CD14-positive monocyte (primary cell): ENCODE results near the gene MGAT5. TPM values are rescaled to one million over a fixed set of nuclear protein-coding genes. Genes with fewer than 3 reads are reported as not detected.

Experiments used
- DNase-seq, 3 donors: peaks; one replicate each; pipeline ENCODE4 v3.0.0-alpha.2; 2011 to 2022
- H2AFZ ChIP-seq: 2 replicates; pipeline ENCODE4 v1.6.0; 2012; ENCODE audit warnings: mild to moderate bottlenecking, low read depth, low read length, inconsistent platforms; ENCODE audit not compliant: insufficient read depth, poor library complexity, severe bottlenecking
- H3K27ac ChIP-seq, 2 donors: 1 replicate in 1 of 2; 2 replicates in 1 of 2; pipeline ENCODE4 v1.5.1; 2012 to 2013; ENCODE audit warnings: low read length in 2 of 2, control low read depth in 1 of 2, inconsistent platforms in 1 of 2, low read depth in 1 of 2, mild to moderate bottlenecking in 1 of 2
- H3K27me3 ChIP-seq, 2 donors: one replicate each; pipeline versions ENCODE4 v1.6.0 to v1.6.1; 2011 to 2013; ENCODE audit warnings: low read length in 2 of 2; ENCODE audit not compliant: control insufficient read depth in 2 of 2, insufficient read depth in 2 of 2
- H3K36me3 ChIP-seq, 2 donors: replicated peaks in 1 of 2; 1 replicate in 1 of 2; 2 replicates in 1 of 2; pipeline versions ENCODE4 v1.5.1 to v1.6.1; 2012 to 2013; ENCODE audit warnings: low read length in 2 of 2, control low read depth in 1 of 2, inconsistent platforms in 1 of 2, mild to moderate bottlenecking in 1 of 2; ENCODE audit not compliant: insufficient read depth in 2 of 2, control insufficient read depth in 1 of 2
- H3K4me1 ChIP-seq, 2 donors: 1 replicate in 1 of 2; 2 replicates in 1 of 2; pipeline versions ENCODE4 v1.5.1 to v1.6.1; 2012 to 2013; ENCODE audit warnings: low read length in 2 of 2, control low read depth in 1 of 2, inconsistent platforms in 1 of 2, mild to moderate bottlenecking in 1 of 2, moderate library complexity in 1 of 2; ENCODE audit not compliant: insufficient read depth in 2 of 2, control insufficient read depth in 1 of 2
- H3K4me2 ChIP-seq: replicated peaks from 2 replicates; pipeline ENCODE3; 2012; ENCODE audit warnings: low read length, moderate library complexity, mild to moderate bottlenecking; ENCODE audit not compliant: poor library complexity, severe bottlenecking; ENCODE audit errors: extremely low read depth
- H3K4me3 ChIP-seq, 3 experiments: fragments of 200-600 bp in 1 of 3; sonication (generic) in 1 of 3; replicated peaks in 1 of 3; 1 replicate in 2 of 3; 2 replicates in 1 of 3; pipeline ENCODE4 v1.5.1; 2011 to 2013; ENCODE audit warnings: low read length in 3 of 3, mild to moderate bottlenecking in 3 of 3, control low read depth in 2 of 3, low read depth in 2 of 3, inconsistent platforms in 1 of 3, moderate library complexity in 1 of 3
- H3K79me2 ChIP-seq: 2 replicates; pipeline ENCODE4 v1.6.0; 2012; ENCODE audit warnings: mild to moderate bottlenecking, control low read depth, inconsistent platforms, low read length, moderate library complexity; ENCODE audit not compliant: insufficient read depth
- H3K9ac ChIP-seq: 2 replicates; pipeline ENCODE4 v1.6.0; 2017; ENCODE audit warnings: low read length, mild to moderate bottlenecking; ENCODE audit not compliant: insufficient read depth, poor library complexity, severe bottlenecking
- H3K9me3 ChIP-seq, 2 donors: replicated peaks in 1 of 2; 1 replicate in 1 of 2; 2 replicates in 1 of 2; pipeline versions ENCODE4 v1.5.1 to v1.6.1; 2012 to 2013; ENCODE audit warnings: low read length in 2 of 2, control low read depth in 1 of 2; ENCODE audit not compliant: control insufficient read depth in 1 of 2, insufficient read depth in 1 of 2
- H4K20me1 ChIP-seq: 2 replicates; pipeline ENCODE4 v1.6.0; 2012; ENCODE audit warnings: mild to moderate bottlenecking, low read length, control low read depth, moderate library complexity; ENCODE audit not compliant: insufficient read depth
- H3K27ac Mint-ChIP-seq, 7 donors: one replicate each; pipeline ENCODE4 v1.8.0; 2020; ENCODE audit warnings: mild to moderate bottlenecking in 7 of 7, mixed read lengths in 7 of 7, moderate library complexity in 6 of 7, inconsistent platforms in 2 of 7
- H3K27me3 Mint-ChIP-seq, 3 donors: one replicate each; pipeline ENCODE4 v1.8.0; 2021 to 2022; ENCODE audit warnings: low read depth in 3 of 3, mild to moderate bottlenecking in 3 of 3, mixed read lengths in 3 of 3, moderate library complexity in 3 of 3, inconsistent platforms in 1 of 3
- H3K36me3 Mint-ChIP-seq, 2 donors: one replicate each; pipeline ENCODE4 v1.8.0; 2020; ENCODE audit warnings: mixed read lengths in 2 of 2, inconsistent platforms in 1 of 2, mild to moderate bottlenecking in 1 of 2
- H3K4me1 Mint-ChIP-seq: one replicate; pipeline ENCODE4 v1.8.0; 2020; ENCODE audit warnings: mild to moderate bottlenecking, mixed read lengths
- H3K4me3 Mint-ChIP-seq, 2 donors: one replicate each; pipeline ENCODE4 v1.8.0; 2020; ENCODE audit warnings: mild to moderate bottlenecking in 2 of 2, mixed read lengths in 2 of 2, moderate library complexity in 1 of 2
- H3K9me3 Mint-ChIP-seq, 7 donors: one replicate each; pipeline ENCODE4 v1.8.0; 2020 to 2022; ENCODE audit warnings: mixed read lengths in 7 of 7, mild to moderate bottlenecking in 6 of 7, moderate library complexity in 6 of 7, inconsistent platforms in 2 of 7
- WGBS: methylation state at CpG from one replicate; pipeline ENCODE4 v1.1.5; 2013; ENCODE audit warnings: missing lambda C conversion rate; ENCODE audit not compliant: insufficient coverage; 5-methylcytosine and 5-hydroxymethylcytosine counted together
- intact Hi-C, 2 donors: fragments of 100-400 bp; cut with micrococcal nuclease; formaldehyde crosslinking; loops; one replicate each; pipeline versions ENCODE4 v1.15.0 to v1.15.1; 2023
- polyA plus RNA-seq, 3 donors: library from polyadenylated mRNA; depleted of rRNA in 1 of 3; unstranded in 2 of 3; stranded (reverse) in 1 of 3; fragments of 300-500 nt in 2 of 3; fragments of >200 nt in 1 of 3; fragmentation: Illumina TruSeq in 2 of 3; gene quantifications; 1 replicate in 2 of 3; 2 replicates in 1 of 3; pipeline ENCODE4 v1.2.3, GENCODE V29; 2012 to 2021
- TF ChIP-seq, protein P1 (sequence below): fragments of 200-600 bp; IDR thresholded peaks from one replicate; pipeline ENCODE4 v1.8.0; 2022; ENCODE audit warnings: antibody characterized with exemption, mild to moderate bottlenecking

The MGAT5 gene
- polyA plus RNA-seq, 3 donors = 1.9 to 6.6 (median 2.4) TPM

DNA sequence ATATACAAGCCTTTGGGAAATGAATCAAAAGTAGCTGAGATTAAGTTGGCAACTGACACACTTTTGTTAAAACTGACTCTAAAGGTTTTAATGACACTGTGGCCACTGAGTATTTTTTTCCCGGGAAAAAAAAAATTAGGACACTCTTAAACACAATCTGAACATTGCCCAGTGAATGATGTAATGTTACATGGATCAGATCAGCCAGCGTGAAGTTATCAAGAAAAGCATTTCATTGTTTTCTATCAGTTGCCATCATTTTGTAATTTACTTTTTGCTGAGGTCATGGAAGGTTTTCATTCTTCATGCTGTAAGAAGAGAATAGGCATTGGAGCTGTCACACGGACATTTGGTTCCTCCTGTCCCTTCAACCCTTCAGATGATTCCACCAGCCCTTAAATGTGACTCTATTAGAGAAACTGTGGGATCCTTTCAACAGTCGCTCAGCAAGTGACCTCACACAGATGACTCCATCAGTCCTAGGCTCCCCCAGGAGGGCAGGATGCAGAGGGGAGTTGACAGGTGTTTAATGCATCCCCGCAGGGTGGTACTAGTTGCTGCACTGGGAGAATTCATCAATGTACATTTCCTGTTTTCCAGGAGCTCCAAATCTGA is 164.2 kb downstream of the MGAT5 start:
- Histone ChIP-seq H3K4me3 (no peak overlapping the region), H3K4me1 (no peaks in the 10 kb centered on the region), H2AFZ (no peak overlapping the region), H3K9ac (no peak overlapping the region), H3K27ac (no peak overlapping the region), H3K27me3 (no peaks in the 10 kb centered on the region), H4K20me1 (no peaks in the 10 kb centered on the region), H3K79me2 (no peaks in the 10 kb centered on the region), H3K36me3 (peaks cover 5 to 43% of the 10 kb centered on the region in 2 donors), H3K9me3 (no peaks in the 10 kb centered on the region), H3K4me2 (no peak overlapping the region)
- TF ChIP-seq, protein P1, sequence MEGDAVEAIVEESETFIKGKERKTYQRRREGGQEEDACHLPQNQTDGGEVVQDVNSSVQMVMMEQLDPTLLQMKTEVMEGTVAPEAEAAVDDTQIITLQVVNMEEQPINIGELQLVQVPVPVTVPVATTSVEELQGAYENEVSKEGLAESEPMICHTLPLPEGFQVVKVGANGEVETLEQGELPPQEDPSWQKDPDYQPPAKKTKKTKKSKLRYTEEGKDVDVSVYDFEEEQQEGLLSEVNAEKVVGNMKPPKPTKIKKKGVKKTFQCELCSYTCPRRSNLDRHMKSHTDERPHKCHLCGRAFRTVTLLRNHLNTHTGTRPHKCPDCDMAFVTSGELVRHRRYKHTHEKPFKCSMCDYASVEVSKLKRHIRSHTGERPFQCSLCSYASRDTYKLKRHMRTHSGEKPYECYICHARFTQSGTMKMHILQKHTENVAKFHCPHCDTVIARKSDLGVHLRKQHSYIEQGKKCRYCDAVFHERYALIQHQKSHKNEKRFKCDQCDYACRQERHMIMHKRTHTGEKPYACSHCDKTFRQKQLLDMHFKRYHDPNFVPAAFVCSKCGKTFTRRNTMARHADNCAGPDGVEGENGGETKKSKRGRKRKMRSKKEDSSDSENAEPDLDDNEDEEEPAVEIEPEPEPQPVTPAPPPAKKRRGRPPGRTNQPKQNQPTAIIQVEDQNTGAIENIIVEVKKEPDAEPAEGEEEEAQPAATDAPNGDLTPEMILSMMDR = no peak
- intact Hi-C loops = no loop called here
- no peak for DNase-seq
- 100% methylated on average over 1 of the region's 5 CpGs for WGBS
- Mint-ChIP-seq H3K4me3 (no peak overlapping the region), H3K4me1 (no peaks in the 10 kb centered on the region), H3K27me3 (no peaks in the 10 kb centered on the region), H3K9me3 (no peaks in the 10 kb centered on the region), H3K36me3 (peaks cover 44 to 48% of the 10 kb centered on the region in 2 donors), H3K27ac (no peak overlapping the region)

DNA sequence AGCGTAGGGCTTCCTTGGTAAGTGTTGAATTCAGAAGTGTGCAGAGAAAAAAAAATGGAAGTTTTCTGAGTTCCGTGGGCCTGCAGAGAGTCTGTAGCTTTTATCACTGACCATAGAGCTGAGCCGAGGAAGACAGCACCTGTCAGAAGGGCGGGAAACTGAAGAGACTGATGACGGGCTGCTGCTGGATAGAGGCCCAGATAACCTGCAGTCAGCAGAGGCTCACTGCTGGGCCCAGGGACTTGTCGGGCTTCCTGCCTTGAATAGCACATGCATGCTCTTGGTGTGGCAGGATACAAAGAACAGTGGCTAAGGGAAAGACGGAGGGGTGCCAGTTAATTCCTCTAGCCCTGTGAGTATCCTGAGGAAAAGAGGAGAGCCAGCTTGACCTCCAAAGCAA is 166.4 kb downstream of the MGAT5 start:
- H3K4me1 Mint-ChIP-seq = no peaks in the 10 kb centered on the region
- H3K27ac Mint-ChIP-seq = no peak overlapping the region
- H3K36me3 Mint-ChIP-seq = peaks cover 48 to 50% of the 10 kb centered on the region in 2 donors
- H3K4me2 ChIP-seq = no peak overlapping the region
- H4K20me1 ChIP-seq = no peaks in the 10 kb centered on the region
- H2AFZ ChIP-seq = no peak overlapping the region
- H3K79me2 ChIP-seq = no peaks in the 10 kb centered on the region
- TF ChIP-seq, protein P1 = no peak
- WGBS = 96% methylated on average over 7 of the region's 7 CpGs
- no peaks in the 10 kb centered on the region for H3K27me3 ChIP-seq
- no peak overlapping the region for H3K4me3 ChIP-seq
- H3K9ac ChIP-seq = no peak overlapping the region
- no peak overlapping the region for H3K27ac ChIP-seq
- intact Hi-C loops = no loop called here
- no peak overlapping the region for H3K4me3 Mint-ChIP-seq
- H3K4me1 ChIP-seq = no peaks in the 10 kb centered on the region
- no peaks in the 10 kb centered on the region for H3K9me3 ChIP-seq
- no peak for DNase-seq
- H3K27me3 Mint-ChIP-seq = no peaks in the 10 kb centered on the region
- no peaks in the 10 kb centered on the region for H3K9me3 Mint-ChIP-seq
- peaks cover 6 to 53% of the 10 kb centered on the region in 2 donors for H3K36me3 ChIP-seq
